Kidney epithelial cell (primary cell): ENCODE data around the gene SRSF11. TPM values are rescaled to one million over a fixed set of nuclear protein-coding genes. Genes with fewer than 3 reads are reported as not detected.
A peak's percentile ranks its signal among the peaks of the same experiment; 100 is the strongest.
"Not testable (repeated sequence)": the region's sequence is repeated elsewhere in the genome, so short reads cannot be mapped to it uniquely, and the experiment has no call there.

Source experiments
- DNase-seq: peaks from one replicate; pipeline ENCODE4 v3.0.0-alpha.2; 2010; ENCODE audit warnings: low read depth
- H3K27me3 ChIP-seq: 2 replicates; pipeline ENCODE4 v1.6.0; 2011; ENCODE audit warnings: low read length; ENCODE audit not compliant: control insufficient read depth, insufficient read depth
- H3K36me3 ChIP-seq: 2 replicates; pipeline ENCODE4 v1.5.1; 2011; ENCODE audit warnings: low read length; ENCODE audit not compliant: control insufficient read depth, insufficient read depth
- H3K4me3 ChIP-seq: 2 replicates; pipeline ENCODE4 v1.5.1; 2011; ENCODE audit warnings: low read depth, mild to moderate bottlenecking, control low read depth, low read length
- total RNA-seq: library from RNA; depleted of rRNA; stranded (reverse); fragments of >200 nt; gene quantifications from 2 replicates; pipeline ENCODE4 v1.2.3, GENCODE V29; 2015
- TF ChIP-seq, protein P1 (sequence below): IDR thresholded peaks from 2 replicates; pipeline ENCODE4 v1.5.1; 2011; ENCODE audit warnings: mild to moderate bottlenecking, moderate library complexity, low read length, control low read depth, inconsistent platforms; ENCODE audit not compliant: insufficient read depth, poor library complexity, severe bottlenecking

Gene SRSF11
- total RNA-seq, 1 donor from 2014 or later, result 78.8 TPM

GRCh38 chr1:70204600-70204999, 16.6 kb upstream of the SRSF11 start:
- TF ChIP-seq, protein P1, sequence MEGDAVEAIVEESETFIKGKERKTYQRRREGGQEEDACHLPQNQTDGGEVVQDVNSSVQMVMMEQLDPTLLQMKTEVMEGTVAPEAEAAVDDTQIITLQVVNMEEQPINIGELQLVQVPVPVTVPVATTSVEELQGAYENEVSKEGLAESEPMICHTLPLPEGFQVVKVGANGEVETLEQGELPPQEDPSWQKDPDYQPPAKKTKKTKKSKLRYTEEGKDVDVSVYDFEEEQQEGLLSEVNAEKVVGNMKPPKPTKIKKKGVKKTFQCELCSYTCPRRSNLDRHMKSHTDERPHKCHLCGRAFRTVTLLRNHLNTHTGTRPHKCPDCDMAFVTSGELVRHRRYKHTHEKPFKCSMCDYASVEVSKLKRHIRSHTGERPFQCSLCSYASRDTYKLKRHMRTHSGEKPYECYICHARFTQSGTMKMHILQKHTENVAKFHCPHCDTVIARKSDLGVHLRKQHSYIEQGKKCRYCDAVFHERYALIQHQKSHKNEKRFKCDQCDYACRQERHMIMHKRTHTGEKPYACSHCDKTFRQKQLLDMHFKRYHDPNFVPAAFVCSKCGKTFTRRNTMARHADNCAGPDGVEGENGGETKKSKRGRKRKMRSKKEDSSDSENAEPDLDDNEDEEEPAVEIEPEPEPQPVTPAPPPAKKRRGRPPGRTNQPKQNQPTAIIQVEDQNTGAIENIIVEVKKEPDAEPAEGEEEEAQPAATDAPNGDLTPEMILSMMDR, result no peak
- no peak for DNase-seq
- no peaks in the 10 kb centered on the region for H3K27me3 ChIP-seq

GRCh38 chr1:70205071-70205433, 16.1 kb upstream of the SRSF11 start:
- no peak for DNase-seq
- TF ChIP-seq, protein P1, result no peak
- H3K36me3 ChIP-seq, result no peaks in the 10 kb centered on the region
- H3K27me3 ChIP-seq, result no peaks in the 10 kb centered on the region
- H3K4me3 ChIP-seq, result peak overlapping the region; percentile 60

More at GRCh38 chr1:70204600-70204999, 16.6 kb upstream of the SRSF11 start:
- Histone ChIP-seq H3K4me3 (peak overlapping the region; percentile 60), H3K36me3 (no peaks in the 10 kb centered on the region)

- TF ChIP-seq, protein P1, result no peak
- Histone ChIP-seq H3K27me3 (no peaks in the 10 kb centered on the region), H3K36me3 (no peaks in the 10 kb centered on the region), H3K4me3 (peak within 1 kb of the TSS; percentile 60)
- DNase-seq, result peak; percentile 75
Observed at GRCh38 chr1:70205434-70206118, 15.6 kb upstream of the SRSF11 start, which contains the start of gene LRRC40. Gene LRRC40, minus strand, starts transcription at chr1:70205579. Its CDS starts 39 bp downstream, at chr1:70205540.

- H3K27me3 ChIP-seq, H3K36me3 ChIP-seq, DNase-seq: not testable (repeated sequence)
- H3K4me3 ChIP-seq, result peak overlapping the region; percentile 60
Observed at GRCh38 chr1:70206833-70207232, 14.3 kb upstream of the SRSF11 start.

GRCh38 chr1:70207492-70207891, 13.7 kb upstream of the SRSF11 start:
- no peak for DNase-seq
- TF ChIP-seq, protein P1, result no peak
- no peaks in the 10 kb centered on the region for H3K36me3 ChIP-seq
- no peak overlapping the region for H3K4me3 ChIP-seq
- no peaks in the 10 kb centered on the region for H3K27me3 ChIP-seq

GRCh38 chr1:70208292-70208691, 12.9 kb upstream of the SRSF11 start:
- no peak for DNase-seq
- Histone ChIP-seq H3K4me3 (no peak overlapping the region), H3K36me3 (no peaks in the 10 kb centered on the region), H3K27me3 (no peaks in the 10 kb centered on the region)
- TF ChIP-seq, protein P1, result no peak
